Subcutaneous adipose tissue (tissue), 4 donors: ENCODE data around the gene NR6A1. TPM values are rescaled to one million over a fixed set of nuclear protein-coding genes. Genes with fewer than 3 reads are reported as not detected.

Experiments
- total RNA-seq, 4 donors: library from RNA; depleted of rRNA; stranded (reverse); fragments of >200 nt; gene quantifications; one replicate each; pipeline ENCODE4 v1.1.0, GENCODE V29; 2016
- TF ChIP-seq, protein P1 (sequence below): fragments of 450-650 bp; IDR thresholded peaks from one replicate; pipeline ENCODE4 v1.5.1; 2016; ENCODE audit warnings: low read depth, mild to moderate bottlenecking, control low read depth, antibody characterized with exemption, moderate library complexity

Gene NR6A1
- total RNA-seq, 4 donors from 2014 or later, result 0.65 to 4.4 (median 1.6) TPM

DNA sequence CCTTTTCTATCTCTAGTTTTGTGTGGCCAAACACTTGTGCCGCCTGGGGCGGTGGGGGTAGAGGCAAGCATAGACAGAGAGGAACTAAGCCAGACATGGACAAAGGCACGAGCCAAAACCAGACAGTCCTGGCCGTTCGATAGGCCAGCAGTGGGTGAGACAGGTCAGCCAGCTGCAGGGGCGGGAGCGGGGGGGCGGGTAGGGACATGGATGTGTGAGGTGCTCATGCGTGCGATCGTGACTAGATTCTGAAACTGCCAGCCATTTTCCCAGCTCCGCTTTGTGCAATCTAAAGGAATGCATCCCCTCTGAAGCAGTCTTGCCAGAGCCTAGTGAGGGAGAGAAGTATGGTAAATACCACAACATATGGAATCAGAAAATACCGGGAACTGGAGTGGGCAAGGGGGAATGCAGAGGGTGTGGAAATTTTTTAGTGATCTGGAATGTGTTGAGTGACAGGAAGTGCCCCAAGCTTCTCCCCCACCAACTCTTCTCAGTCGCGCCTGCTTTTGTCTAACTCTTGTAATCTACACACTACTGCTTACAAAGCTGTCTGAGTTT is 111.9 kb downstream of the NR6A1 start:
- TF ChIP-seq, protein P1, sequence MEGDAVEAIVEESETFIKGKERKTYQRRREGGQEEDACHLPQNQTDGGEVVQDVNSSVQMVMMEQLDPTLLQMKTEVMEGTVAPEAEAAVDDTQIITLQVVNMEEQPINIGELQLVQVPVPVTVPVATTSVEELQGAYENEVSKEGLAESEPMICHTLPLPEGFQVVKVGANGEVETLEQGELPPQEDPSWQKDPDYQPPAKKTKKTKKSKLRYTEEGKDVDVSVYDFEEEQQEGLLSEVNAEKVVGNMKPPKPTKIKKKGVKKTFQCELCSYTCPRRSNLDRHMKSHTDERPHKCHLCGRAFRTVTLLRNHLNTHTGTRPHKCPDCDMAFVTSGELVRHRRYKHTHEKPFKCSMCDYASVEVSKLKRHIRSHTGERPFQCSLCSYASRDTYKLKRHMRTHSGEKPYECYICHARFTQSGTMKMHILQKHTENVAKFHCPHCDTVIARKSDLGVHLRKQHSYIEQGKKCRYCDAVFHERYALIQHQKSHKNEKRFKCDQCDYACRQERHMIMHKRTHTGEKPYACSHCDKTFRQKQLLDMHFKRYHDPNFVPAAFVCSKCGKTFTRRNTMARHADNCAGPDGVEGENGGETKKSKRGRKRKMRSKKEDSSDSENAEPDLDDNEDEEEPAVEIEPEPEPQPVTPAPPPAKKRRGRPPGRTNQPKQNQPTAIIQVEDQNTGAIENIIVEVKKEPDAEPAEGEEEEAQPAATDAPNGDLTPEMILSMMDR, result no peak

DNA sequence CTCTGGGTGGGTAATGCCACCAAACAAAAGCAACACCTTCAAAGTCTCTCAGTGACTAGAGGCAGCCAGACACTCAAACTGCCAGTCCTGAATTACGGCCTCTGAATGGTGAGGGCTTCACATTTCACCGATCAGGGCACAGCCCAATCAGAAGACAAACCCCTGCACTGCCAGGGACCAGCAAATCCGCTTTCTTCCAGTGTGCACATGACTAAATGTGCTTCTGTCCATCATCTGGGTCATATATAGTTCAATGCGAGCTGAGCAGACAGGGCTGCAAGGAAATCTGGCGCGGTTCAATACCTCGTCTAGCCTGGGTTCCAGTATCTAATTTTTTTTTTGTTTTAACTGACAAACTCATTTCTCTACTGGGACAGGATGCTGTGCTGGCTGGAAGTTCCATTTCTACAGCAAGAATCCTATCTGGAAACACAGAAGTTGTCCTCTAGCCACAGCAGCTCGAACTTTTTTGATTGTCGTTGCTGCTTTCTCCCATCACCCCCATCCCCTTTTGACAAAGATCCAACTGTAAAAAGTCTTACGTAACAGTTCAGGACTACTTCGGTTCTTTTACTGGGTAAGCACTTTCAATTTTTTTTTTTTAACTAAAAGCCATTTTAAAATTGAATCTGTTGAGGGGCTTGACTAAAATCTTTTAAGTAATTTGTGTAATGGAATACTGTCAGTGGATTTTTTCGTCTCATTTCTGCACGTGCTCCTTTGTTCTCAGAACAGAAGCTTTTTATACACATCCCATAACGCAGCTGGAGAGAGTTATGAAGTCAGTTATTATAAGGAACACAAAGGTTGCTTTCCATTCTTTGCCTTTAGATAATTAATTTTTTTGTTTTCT is 112.7 kb downstream of the NR6A1 start:
- TF ChIP-seq, protein P1, result no peak

DNA sequence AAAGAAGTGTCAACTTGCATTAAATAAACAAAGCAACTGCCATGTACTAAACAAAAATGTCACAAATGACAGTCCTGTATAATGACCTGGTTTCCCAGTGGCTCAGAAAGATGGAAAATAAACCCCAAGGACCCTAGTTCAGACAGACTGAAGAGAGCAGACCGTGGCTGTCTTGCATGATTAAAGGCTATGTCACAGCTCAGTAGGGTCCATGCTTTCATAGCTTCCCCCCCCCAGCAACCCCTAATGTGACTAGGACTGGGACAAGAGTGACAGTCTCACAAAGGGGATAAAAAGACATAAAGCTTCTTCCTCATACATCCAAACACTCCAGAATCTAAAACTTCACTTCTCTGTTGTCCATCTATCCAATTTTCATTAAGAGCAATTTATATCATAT is 113.6 kb downstream of the NR6A1 start:
- TF ChIP-seq, protein P1, result no peak

DNA sequence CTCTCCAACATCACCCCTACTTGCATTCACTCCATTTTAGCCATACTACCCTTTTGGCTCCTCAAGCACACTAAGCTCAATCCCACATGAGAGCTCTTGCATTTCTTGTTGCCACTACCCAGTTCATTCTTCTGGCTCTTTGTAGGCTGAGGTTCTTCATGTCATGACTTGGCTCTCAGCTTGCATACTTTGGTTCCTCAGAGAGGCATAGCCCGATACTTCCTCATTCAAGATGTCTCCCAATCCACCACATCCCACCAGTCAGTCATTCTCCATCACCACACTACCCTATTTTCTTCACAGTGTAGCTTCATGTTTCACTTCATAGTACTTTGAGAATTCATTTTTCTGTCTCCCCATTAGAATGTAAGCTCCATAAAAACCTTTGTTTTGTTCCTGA is 116.7 kb downstream of the NR6A1 start:
- TF ChIP-seq, protein P1, result no peak

DNA sequence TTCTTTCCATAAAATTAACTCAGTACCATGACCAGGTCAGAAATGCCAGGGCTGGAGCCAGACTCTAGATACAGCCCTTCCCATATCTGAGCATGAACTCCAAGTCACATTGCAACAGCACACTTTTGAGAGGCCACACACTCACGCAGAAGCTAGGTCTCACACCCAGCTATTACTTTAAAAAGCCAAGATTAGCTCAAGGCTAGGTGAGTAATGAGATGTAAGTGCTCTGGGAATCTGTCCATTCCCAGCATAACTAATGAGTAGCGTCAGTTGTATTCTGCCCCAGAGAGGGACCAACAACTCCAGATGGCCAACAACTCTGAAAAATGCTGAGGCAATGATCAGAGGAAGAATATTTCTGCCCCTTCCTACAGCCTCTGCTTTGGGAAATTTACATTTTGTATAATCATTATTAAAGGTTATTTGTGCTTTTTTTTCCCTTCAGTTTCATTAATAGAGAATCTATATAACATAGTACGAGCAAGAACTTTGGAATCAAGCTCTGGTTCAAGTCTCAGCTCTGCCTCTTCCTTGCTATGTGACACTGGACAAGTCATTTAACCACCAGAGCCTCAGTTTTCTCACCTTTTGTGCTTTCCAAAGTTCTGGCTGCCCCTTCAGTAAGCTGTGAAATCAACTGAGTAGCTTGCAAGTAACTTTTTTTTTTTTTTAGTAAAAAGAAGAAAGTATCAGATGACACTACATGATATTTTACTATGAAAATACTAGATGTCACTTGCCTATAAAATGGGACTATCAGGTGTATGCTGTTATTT is 118.3 kb downstream of the NR6A1 start:
- TF ChIP-seq, protein P1, result no peak

DNA sequence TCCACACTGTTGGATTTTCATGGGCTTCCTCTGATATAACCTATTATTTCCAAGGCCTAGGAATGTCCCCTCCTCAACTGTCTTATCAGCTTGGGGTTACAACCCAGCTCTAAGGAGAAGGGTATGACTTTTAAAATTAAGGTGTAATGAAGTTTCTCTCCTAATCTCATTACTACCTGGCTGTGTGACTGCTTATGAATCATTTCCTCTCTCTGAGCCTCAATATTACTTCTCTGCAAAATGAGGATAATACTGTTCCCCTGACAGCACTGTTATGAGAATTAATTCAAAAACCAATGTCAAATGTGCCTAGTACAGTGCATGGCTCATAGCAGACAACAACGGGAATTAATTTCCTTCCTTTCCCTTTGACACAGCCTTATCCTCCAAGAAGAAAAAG is 118.9 kb downstream of the NR6A1 start:
- TF ChIP-seq, protein P1, result no peak

DNA sequence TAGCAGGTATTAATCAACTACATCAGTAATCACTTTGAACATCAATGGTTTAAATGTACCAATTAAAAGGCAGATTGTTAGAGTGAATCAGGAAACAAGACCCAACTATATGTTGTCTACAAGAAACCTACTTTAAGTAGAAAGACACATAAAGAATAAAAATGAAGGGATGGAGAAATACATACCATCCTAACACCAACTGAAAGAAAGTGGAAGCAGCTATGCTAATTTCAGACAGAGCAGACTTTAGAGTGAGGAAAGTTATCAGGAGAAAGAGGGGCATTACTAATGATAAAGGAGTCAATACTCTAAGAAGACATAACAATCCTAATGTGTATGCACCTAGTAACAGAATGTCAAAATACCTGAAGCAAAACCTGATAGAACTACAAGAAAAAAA is 125.8 kb downstream of the NR6A1 start:
- TF ChIP-seq, protein P1, result no peak
